PC-9 (cell line): ENCODE results near the gene ZNF491.

ENCODE experiments used
- EZH2 ChIP-seq: fragments of 200-600 bp; sonication (generic); IDR thresholded peaks from 2 replicates; pipeline ENCODE4 v1.8.0; 2017; ENCODE audit warnings: antibody characterized with exemption, low read depth
- TF ChIP-seq, protein P1 (sequence below): fragments of 200-600 bp; sonication (generic); conservative IDR thresholded peaks from 2 replicates; pipeline ENCODE4 v1.6.1; 2017; ENCODE audit warnings: mixed run types, antibody characterized with exemption, mild to moderate bottlenecking, moderate library complexity

GRCh38 chr19:11780431-11781020 lies 17.8 kb upstream of the ZNF491 start:
- TF ChIP-seq EZH2: no peak
- TF ChIP-seq, protein P1, sequence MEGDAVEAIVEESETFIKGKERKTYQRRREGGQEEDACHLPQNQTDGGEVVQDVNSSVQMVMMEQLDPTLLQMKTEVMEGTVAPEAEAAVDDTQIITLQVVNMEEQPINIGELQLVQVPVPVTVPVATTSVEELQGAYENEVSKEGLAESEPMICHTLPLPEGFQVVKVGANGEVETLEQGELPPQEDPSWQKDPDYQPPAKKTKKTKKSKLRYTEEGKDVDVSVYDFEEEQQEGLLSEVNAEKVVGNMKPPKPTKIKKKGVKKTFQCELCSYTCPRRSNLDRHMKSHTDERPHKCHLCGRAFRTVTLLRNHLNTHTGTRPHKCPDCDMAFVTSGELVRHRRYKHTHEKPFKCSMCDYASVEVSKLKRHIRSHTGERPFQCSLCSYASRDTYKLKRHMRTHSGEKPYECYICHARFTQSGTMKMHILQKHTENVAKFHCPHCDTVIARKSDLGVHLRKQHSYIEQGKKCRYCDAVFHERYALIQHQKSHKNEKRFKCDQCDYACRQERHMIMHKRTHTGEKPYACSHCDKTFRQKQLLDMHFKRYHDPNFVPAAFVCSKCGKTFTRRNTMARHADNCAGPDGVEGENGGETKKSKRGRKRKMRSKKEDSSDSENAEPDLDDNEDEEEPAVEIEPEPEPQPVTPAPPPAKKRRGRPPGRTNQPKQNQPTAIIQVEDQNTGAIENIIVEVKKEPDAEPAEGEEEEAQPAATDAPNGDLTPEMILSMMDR: no peak
